ENCODE measurements around the gene EPB41L1.

Gene EPB41L1
- 6.8 to 142 (median 53.2) reads per million in 17 experiments for total RNA-seq

GRCh38 chr20:36154700-36155628 is at the start of gene EPB41L1:
TSS of gene EPB41L1 (plus strand) at chr20:36154740. CDS start at chr20:36173778, 19,038 bp downstream.
- DNase-seq: no peak

GRCh38 chr20:36104856-36105255 is 49.7 kb upstream of the EPB41L1 start:
- DNase-seq: no peak

GRCh38 chr20:36105711-36106226 is 48.8 kb upstream of the EPB41L1 start:
- DNase-seq: no peak

- peak in 1 of 4 experiments; percentile 28 for DNase-seq
These were observed 47.9 kb upstream of the EPB41L1 start for GRCh38 chr20:36106606-36107005.

- DNase-seq: no peak
These were observed 46.7 kb upstream of the EPB41L1 start for GRCh38 chr20:36107881-36108280.

- DNase-seq: no peak
These were observed 45.1 kb upstream of the EPB41L1 start for GRCh38 chr20:36109251-36109947.

GRCh38 chr20:36110994-36111393 is 43.5 kb upstream of the EPB41L1 start:
- DNase-seq: peak in 1 of 4 experiments; percentile 54

- DNase-seq: no peak
These were observed 42.4 kb upstream of the EPB41L1 start for GRCh38 chr20:36112112-36112511.

GRCh38 chr20:36113036-36113435 is 41.5 kb upstream of the EPB41L1 start:
- DNase-seq: peak in 3 of 4 experiments; percentile 44 to 66 (median 56)

GRCh38 chr20:36113566-36114250 is 40.8 kb upstream of the EPB41L1 start:
- peak; percentile 74 to 93 (median 84) for DNase-seq

GRCh38 chr20:36114707-36115106 is 39.8 kb upstream of the EPB41L1 start:
- no peak for DNase-seq

GRCh38 chr20:36115925-36116324 is 38.6 kb upstream of the EPB41L1 start:
- peak in 3 of 4 experiments; percentile 38 to 56 (median 43) for DNase-seq

- DNase-seq: peak; percentile 49 to 83 (median 64)
These were observed 37.6 kb upstream of the EPB41L1 start for GRCh38 chr20:36116807-36117441.

- peak; percentile 85 to 93 (median 92) for DNase-seq
These were observed 36.9 kb upstream of the EPB41L1 start for GRCh38 chr20:36117638-36118037.

GRCh38 chr20:36118371-36118770 is 36.2 kb upstream of the EPB41L1 start:
- DNase-seq: no peak

GRCh38 chr20:36119537-36119936 is 35.0 kb upstream of the EPB41L1 start:
- no peak for DNase-seq

GRCh38 chr20:36120241-36120640 is 34.3 kb upstream of the EPB41L1 start:
- DNase-seq: no peak

GRCh38 chr20:36120991-36121390 is 33.5 kb upstream of the EPB41L1 start:
- DNase-seq: no peak

GRCh38 chr20:36121981-36122930 is 32.3 kb upstream of the EPB41L1 start:
- no peak for DNase-seq

GRCh38 chr20:36122931-36123288 is 31.6 kb upstream of the EPB41L1 start:
- DNase-seq: no peak

- DNase-seq: peak in 2 of 4 experiments; percentile 25 to 26
These were observed 29.4 kb upstream of the EPB41L1 start for GRCh38 chr20:36125097-36125496.

All from suppressor macrophage (primary cell).